GM12878 (cell line): Measurements from ENCODE around the gene EIF4ENIF1.

ENCODE experiments used
- EZH2 ChIP-seq: IDR thresholded peaks from 2 replicates; pipeline ENCODE4 v1.6.1; 2012; ENCODE audit warnings: low read depth, mild to moderate bottlenecking, control low read depth, inconsistent platforms, low read length, borderline replicate concordance; ENCODE audit not compliant: control insufficient read depth
- SP1 ChIP-seq: IDR thresholded peaks from one replicate; pipeline ENCODE4 v1.6.1; 2011; ENCODE audit warnings: low read depth, low read length
- ZZZ3 ChIP-seq: IDR thresholded peaks from 2 replicates; pipeline ENCODE4 v1.6.1; 2011; ENCODE audit warnings: low read depth; ENCODE audit not compliant: control insufficient read depth, insufficient read length
- TF ChIP-seq, protein P1 (sequence below), 3 experiments: IDR thresholded peaks in 2 of 3; conservative IDR thresholded peaks in 1 of 3; 2 replicates each; pipeline ENCODE4 v1.5.1; 2011; ENCODE audit warnings: low read depth in 3 of 3, low read length in 3 of 3, mild to moderate bottlenecking in 3 of 3, control low read depth in 2 of 3, moderate library complexity in 2 of 3, inconsistent platforms in 1 of 3, mixed read lengths in 1 of 3; ENCODE audit not compliant: control insufficient read depth in 2 of 3, insufficient read depth in 1 of 3; ENCODE audit errors: extremely low read depth in 1 of 3
- TF ChIP-seq, protein P2 (sequence below): fragments of 450-650 bp; formaldehyde crosslinking; IDR thresholded peaks from 2 replicates; pipeline ENCODE4 v1.5.0; 2022; ENCODE audit warnings: mild to moderate bottlenecking, missing genetic modification characterization
- TF ChIP-seq, protein P3 (sequence below): IDR thresholded peaks from 2 replicates; pipeline ENCODE4 v1.6.1; 2011; ENCODE audit warnings: low read depth, low read length, improper control_type of control experiment, borderline replicate concordance

DNA sequence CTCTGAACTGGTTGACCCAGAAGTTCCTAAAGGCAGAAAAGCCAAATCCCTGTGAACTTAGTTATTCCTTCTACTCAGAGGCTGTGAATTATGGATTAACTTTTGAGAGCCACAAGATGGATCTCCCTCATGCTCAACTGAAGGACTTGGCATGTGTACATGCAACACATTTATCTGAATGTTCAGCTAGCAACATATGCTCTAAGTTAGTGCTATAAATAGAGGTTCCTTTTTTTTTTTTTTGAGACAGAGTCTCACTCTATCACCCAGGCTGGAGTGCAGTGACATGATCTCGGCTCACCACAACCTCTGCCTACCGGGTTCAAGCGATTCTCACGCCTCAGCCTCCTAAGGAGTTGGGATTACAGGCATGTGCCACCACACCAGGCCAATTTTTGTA is 40.1 kb downstream of the EIF4ENIF1 start:
- TF ChIP-seq, protein P1, sequence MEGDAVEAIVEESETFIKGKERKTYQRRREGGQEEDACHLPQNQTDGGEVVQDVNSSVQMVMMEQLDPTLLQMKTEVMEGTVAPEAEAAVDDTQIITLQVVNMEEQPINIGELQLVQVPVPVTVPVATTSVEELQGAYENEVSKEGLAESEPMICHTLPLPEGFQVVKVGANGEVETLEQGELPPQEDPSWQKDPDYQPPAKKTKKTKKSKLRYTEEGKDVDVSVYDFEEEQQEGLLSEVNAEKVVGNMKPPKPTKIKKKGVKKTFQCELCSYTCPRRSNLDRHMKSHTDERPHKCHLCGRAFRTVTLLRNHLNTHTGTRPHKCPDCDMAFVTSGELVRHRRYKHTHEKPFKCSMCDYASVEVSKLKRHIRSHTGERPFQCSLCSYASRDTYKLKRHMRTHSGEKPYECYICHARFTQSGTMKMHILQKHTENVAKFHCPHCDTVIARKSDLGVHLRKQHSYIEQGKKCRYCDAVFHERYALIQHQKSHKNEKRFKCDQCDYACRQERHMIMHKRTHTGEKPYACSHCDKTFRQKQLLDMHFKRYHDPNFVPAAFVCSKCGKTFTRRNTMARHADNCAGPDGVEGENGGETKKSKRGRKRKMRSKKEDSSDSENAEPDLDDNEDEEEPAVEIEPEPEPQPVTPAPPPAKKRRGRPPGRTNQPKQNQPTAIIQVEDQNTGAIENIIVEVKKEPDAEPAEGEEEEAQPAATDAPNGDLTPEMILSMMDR (IDR thresholded peaks at IDR 0.05 in 2 of 3, conservative IDR thresholded peaks at IDR 0.05 in 1 of 3; ENCODE audit: control insufficient read depth in 2 of 3, extremely low read depth in 1 of 3, insufficient read depth in 1 of 3, low read depth in 3 of 3, low read length in 3 of 3) = no peak
- TF ChIP-seq SP1 (no peak), ZZZ3 (no peak), EZH2 (no peak)
- TF ChIP-seq, protein P2, sequence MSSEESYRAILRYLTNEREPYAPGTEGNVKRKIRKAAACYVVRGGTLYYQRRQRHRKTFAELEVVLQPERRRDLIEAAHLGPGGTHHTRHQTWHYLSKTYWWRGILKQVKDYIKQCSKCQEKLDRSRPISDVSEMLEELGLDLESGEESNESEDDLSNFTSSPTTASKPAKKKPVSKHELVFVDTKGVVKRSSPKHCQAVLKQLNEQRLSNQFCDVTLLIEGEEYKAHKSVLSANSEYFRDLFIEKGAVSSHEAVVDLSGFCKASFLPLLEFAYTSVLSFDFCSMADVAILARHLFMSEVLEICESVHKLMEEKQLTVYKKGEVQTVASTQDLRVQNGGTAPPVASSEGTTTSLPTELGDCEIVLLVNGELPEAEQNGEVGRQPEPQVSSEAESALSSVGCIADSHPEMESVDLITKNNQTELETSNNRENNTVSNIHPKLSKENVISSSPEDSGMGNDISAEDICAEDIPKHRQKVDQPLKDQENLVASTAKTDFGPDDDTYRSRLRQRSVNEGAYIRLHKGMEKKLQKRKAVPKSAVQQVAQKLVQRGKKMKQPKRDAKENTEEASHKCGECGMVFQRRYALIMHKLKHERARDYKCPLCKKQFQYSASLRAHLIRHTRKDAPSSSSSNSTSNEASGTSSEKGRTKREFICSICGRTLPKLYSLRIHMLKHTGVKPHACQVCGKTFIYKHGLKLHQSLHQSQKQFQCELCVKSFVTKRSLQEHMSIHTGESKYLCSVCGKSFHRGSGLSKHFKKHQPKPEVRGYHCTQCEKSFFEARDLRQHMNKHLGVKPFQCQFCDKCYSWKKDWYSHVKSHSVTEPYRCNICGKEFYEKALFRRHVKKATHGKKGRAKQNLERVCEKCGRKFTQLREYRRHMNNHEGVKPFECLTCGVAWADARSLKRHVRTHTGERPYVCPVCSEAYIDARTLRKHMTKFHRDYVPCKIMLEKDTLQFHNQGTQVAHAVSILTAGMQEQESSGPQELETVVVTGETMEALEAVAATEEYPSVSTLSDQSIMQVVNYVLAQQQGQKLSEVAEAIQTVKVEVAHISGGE (CRISPR knock-in tag) = no peak
- TF ChIP-seq, protein P3, sequence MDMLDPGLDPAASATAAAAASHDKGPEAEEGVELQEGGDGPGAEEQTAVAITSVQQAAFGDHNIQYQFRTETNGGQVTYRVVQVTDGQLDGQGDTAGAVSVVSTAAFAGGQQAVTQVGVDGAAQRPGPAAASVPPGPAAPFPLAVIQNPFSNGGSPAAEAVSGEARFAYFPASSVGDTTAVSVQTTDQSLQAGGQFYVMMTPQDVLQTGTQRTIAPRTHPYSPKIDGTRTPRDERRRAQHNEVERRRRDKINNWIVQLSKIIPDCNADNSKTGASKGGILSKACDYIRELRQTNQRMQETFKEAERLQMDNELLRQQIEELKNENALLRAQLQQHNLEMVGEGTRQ = no peak
